ENCODE measurements around the gene GALNS.

DNA sequence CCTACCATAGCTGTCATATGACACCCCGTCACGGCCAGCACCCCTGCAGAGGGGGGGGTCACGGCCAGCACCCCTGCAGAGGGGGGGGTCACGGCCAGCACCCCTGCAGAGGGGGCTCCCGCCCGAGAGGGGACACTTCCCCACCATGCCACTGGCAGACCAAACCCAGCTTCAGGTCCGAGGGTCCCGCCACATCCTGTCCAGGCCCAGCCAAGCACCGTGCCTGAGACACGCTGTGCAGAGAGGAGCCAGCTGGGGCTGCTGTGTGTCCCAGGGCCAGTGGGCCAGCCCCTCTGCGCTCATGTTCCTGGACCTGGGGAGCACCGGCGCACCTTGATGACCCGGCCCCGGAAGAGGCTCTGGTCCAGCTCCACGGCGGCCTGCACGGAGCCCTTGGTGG, 7.8 kb upstream of the GALNS start:
- TF ChIP-seq POLR2A (IDR thresholded peaks at IDR 0.05; ENCODE audit: low read length) (no peak), GATA1 (IDR thresholded peaks at IDR 0.05; ENCODE audit: low read depth, low read length) (no peak)
